Spleen (tissue), 11 donors: ENCODE data around the gene ZNF701. TPM values are rescaled to one million over a fixed set of nuclear protein-coding genes. Genes with fewer than 3 reads are reported as not detected.
A peak's percentile ranks its signal among the peaks of the same experiment; 100 is the strongest.
"Not testable (repeated sequence)": the region's sequence is repeated elsewhere in the genome, so short reads cannot be mapped to it uniquely, and the experiment has no call there.

Experiments used
- DNase-seq: peaks from one replicate; pipeline ENCODE4 v3.0.0-alpha.2; 2020
- H3K27ac ChIP-seq, 8 donors: fragments of 200-600 bp; sonication (generic) in 7 of 8; 1 replicate in 4 of 8; 2 replicates in 4 of 8; pipeline versions ENCODE4 v1.5.0 to v1.8.0; 2016 to 2021; ENCODE audit warnings: inconsistent platforms in 4 of 8, mild to moderate bottlenecking in 4 of 8, moderate library complexity in 1 of 8
- H3K27me3 ChIP-seq, 7 donors: fragments of 200-600 bp; sonication (generic) in 6 of 7; replicated peaks in 1 of 7; 1 replicate in 4 of 7; 2 replicates in 3 of 7; pipeline versions ENCODE4 v1.5.0 to v1.8.0; 2016 to 2021; ENCODE audit warnings: inconsistent platforms in 3 of 7, mild to moderate bottlenecking in 1 of 7
- H3K36me3 ChIP-seq, 6 donors: fragments of 200-600 bp; sonication (generic) in 5 of 6; 1 replicate in 4 of 6; 2 replicates in 2 of 6; pipeline versions ENCODE4 v1.5.0 to v1.8.0; 2016 to 2021; ENCODE audit warnings: inconsistent platforms in 2 of 6
- H3K4me1 ChIP-seq, 6 donors: fragments of 200-600 bp; sonication (generic) in 5 of 6; 1 replicate in 3 of 6; 2 replicates in 3 of 6; pipeline versions ENCODE4 v1.5.0 to v1.8.0; 2016 to 2021; ENCODE audit warnings: inconsistent platforms in 3 of 6
- H3K4me3 ChIP-seq, 8 donors: fragments of 200-600 bp; sonication (generic) in 7 of 8; 1 replicate in 4 of 8; 2 replicates in 4 of 8; pipeline versions ENCODE4 v1.5.0 to v1.8.0; 2016 to 2021; ENCODE audit warnings: inconsistent platforms in 4 of 8, mild to moderate bottlenecking in 4 of 8, moderate library complexity in 2 of 8
- H3K9me3 ChIP-seq, 8 donors: fragments of 200-600 bp; sonication (generic) in 7 of 8; 1 replicate in 4 of 8; 2 replicates in 4 of 8; pipeline versions ENCODE4 v1.5.0 to v1.8.0; 2016 to 2021; ENCODE audit warnings: inconsistent platforms in 4 of 8
- POLR2A ChIP-seq, 3 donors: fragments of 450-650 bp; IDR thresholded peaks; one replicate each; pipeline ENCODE4 v1.5.1; 2017; ENCODE audit warnings: antibody characterized with exemption in 3 of 3, mild to moderate bottlenecking in 1 of 3
- POLR2AphosphoS5 ChIP-seq, 3 donors: sonication (generic); formaldehyde crosslinking; IDR thresholded peaks; one replicate each; pipeline ENCODE4 v1.5.1; 2017; ENCODE audit warnings: antibody characterized with exemption in 3 of 3
- WGBS, 5 donors: extraction: QIAGEN DNeasy Blood & Tissue Kit in 3 of 5; methylation state at CpG; one replicate each; pipeline versions ENCODE4 v1.1.5 to v1.1.7; 2013 to 2018; 5-methylcytosine and 5-hydroxymethylcytosine counted together
- intact Hi-C: fragments of 100-400 bp; cut with DNase I; formaldehyde crosslinking; loops from one replicate; pipeline ENCODE4 v1.15.0; 2023; ENCODE audit warnings: low total_unique reads
- polyA plus RNA-seq, 3 donors: library from polyadenylated mRNA; stranded (reverse); fragments of 200-250 nt; gene quantifications; one replicate each; pipeline ENCODE4 v1.2.1, GENCODE V29; 2013
- total RNA-seq, 7 donors: library from RNA; depleted of rRNA in 3 of 7; stranded (reverse); fragments of >200 nt in 3 of 7; fragmentation: NEBNext Ultra II Directional in 4 of 7; extraction: Animal tissue kit (Norgen Biotek cat#: 25700) in 4 of 7; gene quantifications; one replicate each; pipeline versions ENCODE4 v1.1.0 to v1.2.1, GENCODE V29; 2016 to 2021
- TF ChIP-seq, protein P1 (sequence below), 11 experiments: fragments of 200-600 bp in 7 of 11; fragments of 450-650 bp in 4 of 11; sonication (generic) in 4 of 11; IDR thresholded peaks in 8 of 11; conservative IDR thresholded peaks in 3 of 11; 1 replicate in 7 of 11; 2 replicates in 4 of 11; pipeline versions ENCODE4 v1.4.0 to v1.8.0; 2016 to 2021; ENCODE audit warnings: antibody characterized with exemption in 11 of 11, inconsistent platforms in 4 of 11, mild to moderate bottlenecking in 1 of 11
- donor health status: healthy with polysubstance abuse.
- donor health status: DM: no; HTN: no; CAD: no; lungs with moderate emphysema.
- donor health status: DM: no; HTN: no; CAD: no.
- donor health status: Bipolar disorder and iron deficiency.
- donor health status: healthy.
- donor health status: DM: no; HTN: no; CAD: no.
- donor health status: DM: yes; HTN: yes; CAD: no.

Gene ZNF701
- total and polyA plus RNA-seq, 10 donors: 5.0 to 28.2 (median 20.0) TPM

DNA sequence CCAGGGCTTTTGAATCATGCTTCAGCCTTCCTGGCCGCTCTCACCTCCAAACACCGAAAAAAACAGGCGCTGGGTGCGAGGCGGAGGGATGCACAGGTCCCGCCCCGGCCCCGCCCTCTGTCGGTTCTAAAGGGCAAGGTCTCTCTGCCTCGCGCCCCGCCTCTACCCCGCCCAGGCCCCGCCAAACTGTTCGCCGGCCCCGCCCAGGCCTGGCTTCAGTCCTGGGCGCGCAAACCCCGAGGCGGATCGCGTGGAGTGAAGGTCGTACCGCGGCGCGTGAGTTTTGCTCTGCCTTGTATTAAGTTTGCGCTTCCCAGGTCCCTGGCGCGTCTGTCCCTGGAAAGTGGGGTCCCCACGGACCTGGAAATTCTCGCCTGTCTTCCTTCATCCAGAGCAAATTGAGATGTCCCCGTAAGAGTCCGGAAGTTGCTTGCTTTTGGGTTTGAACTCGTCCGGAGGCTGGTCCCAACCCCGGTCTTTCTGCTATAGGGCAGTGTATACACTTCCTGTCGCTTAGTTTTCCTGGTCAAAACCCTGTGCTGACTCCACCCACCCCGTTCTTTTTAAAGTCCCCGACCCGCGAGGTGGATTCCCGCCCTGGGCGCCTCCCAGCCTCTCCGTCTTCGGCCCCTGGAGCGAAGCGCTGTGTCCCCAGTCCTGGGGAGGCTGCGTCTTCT, 34.2 kb upstream of the ZNF701 start:
- DNase-seq: peak; percentile 98
- intact Hi-C loops: no loop called here
- TF ChIP-seq, protein P1, sequence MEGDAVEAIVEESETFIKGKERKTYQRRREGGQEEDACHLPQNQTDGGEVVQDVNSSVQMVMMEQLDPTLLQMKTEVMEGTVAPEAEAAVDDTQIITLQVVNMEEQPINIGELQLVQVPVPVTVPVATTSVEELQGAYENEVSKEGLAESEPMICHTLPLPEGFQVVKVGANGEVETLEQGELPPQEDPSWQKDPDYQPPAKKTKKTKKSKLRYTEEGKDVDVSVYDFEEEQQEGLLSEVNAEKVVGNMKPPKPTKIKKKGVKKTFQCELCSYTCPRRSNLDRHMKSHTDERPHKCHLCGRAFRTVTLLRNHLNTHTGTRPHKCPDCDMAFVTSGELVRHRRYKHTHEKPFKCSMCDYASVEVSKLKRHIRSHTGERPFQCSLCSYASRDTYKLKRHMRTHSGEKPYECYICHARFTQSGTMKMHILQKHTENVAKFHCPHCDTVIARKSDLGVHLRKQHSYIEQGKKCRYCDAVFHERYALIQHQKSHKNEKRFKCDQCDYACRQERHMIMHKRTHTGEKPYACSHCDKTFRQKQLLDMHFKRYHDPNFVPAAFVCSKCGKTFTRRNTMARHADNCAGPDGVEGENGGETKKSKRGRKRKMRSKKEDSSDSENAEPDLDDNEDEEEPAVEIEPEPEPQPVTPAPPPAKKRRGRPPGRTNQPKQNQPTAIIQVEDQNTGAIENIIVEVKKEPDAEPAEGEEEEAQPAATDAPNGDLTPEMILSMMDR (IDR thresholded peaks at IDR 0.05 in 8 of 11, conservative IDR thresholded peaks at IDR 0.05 in 3 of 11): peak in 9 of 11 experiments; percentile 4 to 70 (median 54)
- TF ChIP-seq POLR2AphosphoS5 (IDR thresholded peaks at IDR 0.05): peak; percentile 75 to 83 (median 80)
- peak in 1 of 3 donors; percentile 33 for TF ChIP-seq POLR2A (IDR thresholded peaks at IDR 0.05)
- H3K27me3 ChIP-seq: no peaks in the 10 kb centered on the region
- H3K9me3 ChIP-seq: peaks cover 0 to 37% (median 14%) of the 10 kb centered on the region in 8 donors
- H3K36me3 ChIP-seq: peaks cover 0 to 36% (median 8%) of the 10 kb centered on the region in 6 donors
- peaks cover 0 to 39% (median 25%) of the 10 kb centered on the region in 6 donors for H3K4me1 ChIP-seq
- H3K4me3 ChIP-seq: peak overlapping the region; percentile 45 to 79 (median 58)
- peak overlapping the region; percentile 73 to 90 (median 86) for H3K27ac ChIP-seq
- WGBS, 5 donors: 1 to 8% (median 2%) methylated on average over 28 to 50 of the region's 50 CpGs

DNA sequence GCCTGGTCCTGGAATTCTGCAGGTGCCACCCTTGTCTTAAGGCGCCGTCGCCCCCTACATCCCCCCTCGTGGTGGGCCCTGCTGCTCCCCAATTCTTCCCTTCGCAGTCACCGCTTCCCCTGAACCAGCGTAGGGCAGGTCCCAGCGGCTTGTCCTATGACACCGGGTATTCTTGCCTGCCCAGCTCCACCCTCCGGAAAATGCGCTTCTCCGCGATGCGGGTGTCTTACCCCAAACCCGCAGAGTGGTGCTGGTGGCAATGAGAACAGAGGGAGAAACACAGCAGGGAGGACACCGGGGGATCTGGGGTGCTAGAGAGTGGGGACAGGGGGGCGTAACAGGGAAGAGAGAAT, 33.7 kb upstream of the ZNF701 start:
- DNase-seq: peak; percentile 80
- WGBS, 5 donors: 4 to 8% (median 6%) methylated on average over 16 to 17 of the region's 17 CpGs
- Histone ChIP-seq H3K4me3 (peak overlapping the region; percentile 45 to 79 (median 58)), H3K27me3 (no peaks in the 10 kb centered on the region), H3K36me3 (peaks cover 0 to 41% (median 8%) of the 10 kb centered on the region in 6 donors), H3K4me1 (peaks cover 0 to 39% (median 25%) of the 10 kb centered on the region in 6 donors), H3K9me3 (peaks cover 0 to 42% (median 19%) of the 10 kb centered on the region in 8 donors), H3K27ac (peak overlapping the region; percentile 73 to 90 (median 86))
- intact Hi-C loops: no loop called here
- no peak for TF ChIP-seq POLR2A (IDR thresholded peaks at IDR 0.05)
- TF ChIP-seq, protein P1 (IDR thresholded peaks at IDR 0.05 in 8 of 11, conservative IDR thresholded peaks at IDR 0.05 in 3 of 11): no peak
- no peak for TF ChIP-seq POLR2AphosphoS5 (IDR thresholded peaks at IDR 0.05)

DNA sequence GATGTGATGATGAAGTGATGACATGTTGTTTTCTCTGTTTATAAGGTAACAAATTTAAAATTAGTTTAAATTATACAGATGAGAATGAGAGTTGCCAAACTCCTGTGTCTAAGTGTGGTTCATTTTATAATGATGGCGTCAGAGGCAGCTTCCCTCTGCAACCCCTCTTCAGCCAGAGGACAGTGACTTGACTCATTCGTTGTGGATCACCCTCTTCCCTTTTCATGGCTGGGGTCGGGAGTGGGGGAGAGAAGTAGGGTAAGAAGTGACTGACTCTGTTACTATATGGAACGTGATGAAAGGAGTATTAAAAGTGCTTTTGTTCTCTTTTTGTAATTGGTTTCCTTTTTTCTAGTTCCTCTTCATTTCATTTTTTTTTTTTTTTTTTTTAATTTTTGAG, 31.3 kb upstream of the ZNF701 start:
- peaks cover 0 to 66% (median 24%) of the 10 kb centered on the region in 8 donors for H3K9me3 ChIP-seq
- H3K27ac ChIP-seq, H3K27me3 ChIP-seq, H3K4me3 ChIP-seq, DNase-seq, intact Hi-C loops: not testable (repeated sequence)
- WGBS, 5 donors: 32 to 71% (median 45%) methylated on average over 4 of the region's 4 CpGs
- peaks cover 0 to 53% (median 13%) of the 10 kb centered on the region in 6 donors for H3K36me3 ChIP-seq
- peaks cover 0 to 45% (median 28%) of the 10 kb centered on the region in 6 donors for H3K4me1 ChIP-seq

DNA sequence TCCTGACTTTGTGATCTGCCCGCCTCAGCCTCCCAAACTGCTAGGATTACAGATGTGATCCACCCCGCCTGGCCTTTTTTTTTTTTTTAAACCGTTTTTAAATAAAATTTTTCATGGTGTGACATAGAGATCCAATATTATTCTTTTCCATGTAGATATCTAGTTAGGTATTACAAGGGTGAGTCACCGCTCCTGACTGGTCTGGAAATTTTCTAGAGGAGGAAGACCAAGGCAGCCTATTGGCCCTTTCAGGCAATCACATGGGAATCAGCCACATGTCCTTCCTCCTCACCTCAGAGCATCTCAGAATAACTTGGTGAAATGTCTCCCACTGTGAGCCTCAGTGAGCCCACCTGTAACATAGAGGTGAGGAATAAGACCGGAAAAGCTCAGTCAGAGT, 28.9 kb upstream of the ZNF701 start:
- peaks cover 6 to 68% (median 36%) of the 10 kb centered on the region in 6 donors for H3K36me3 ChIP-seq
- intact Hi-C loops, DNase-seq, H3K27me3 ChIP-seq, H3K4me3 ChIP-seq, H3K27ac ChIP-seq: not testable (repeated sequence)
- 94 to 97% (median 97%) methylated on average over 5 of the region's 5 CpGs for WGBS, 5 donors
- peaks cover 0 to 89% (median 47%) of the 10 kb centered on the region in 8 donors for H3K9me3 ChIP-seq
- H3K4me1 ChIP-seq: peaks cover 0 to 23% (median 14%) of the 10 kb centered on the region in 6 donors

DNA sequence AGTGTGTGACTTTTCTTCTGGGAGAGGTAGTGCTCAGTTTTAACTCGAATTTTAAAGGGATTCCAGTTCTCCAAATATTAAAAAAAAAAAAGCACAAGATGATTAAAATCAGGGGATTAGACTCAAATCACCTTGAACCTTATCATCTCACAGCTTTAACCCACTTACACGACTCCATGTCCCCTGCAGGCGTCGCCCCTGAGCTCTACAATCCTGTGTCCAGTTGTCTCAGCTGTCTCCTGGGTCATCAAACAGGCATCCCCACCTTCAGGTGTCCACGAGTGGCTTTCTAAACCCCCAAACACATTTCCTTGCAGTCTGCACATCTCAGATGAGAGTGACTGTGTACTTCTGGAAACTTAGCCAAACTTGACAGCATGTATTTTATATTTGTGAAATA, 28.5 kb upstream of the ZNF701 start:
- 91 to 97% (median 92%) methylated on average over 5 of the region's 5 CpGs for WGBS, 5 donors
- intact Hi-C loops: no loop called here

DNA sequence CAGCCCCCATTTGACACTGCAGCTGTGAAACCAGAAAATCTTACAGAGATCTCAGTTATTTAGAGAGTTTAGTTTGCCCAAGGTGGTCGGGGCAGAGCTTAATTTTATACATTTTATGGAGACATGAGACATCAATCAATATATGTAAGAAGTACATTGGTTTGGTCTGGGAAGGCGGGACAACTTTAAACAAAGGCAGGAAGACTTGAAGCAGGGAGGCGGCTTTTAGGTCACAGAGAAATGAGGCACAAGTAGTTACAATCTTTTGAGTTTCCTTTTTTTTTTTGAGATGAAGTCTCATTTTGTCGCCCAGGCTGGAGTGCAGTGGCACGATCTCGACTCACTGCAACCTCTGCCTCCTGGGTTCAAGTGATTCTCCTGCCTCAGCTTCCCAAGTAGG, 27.5 kb upstream of the ZNF701 start:
- H3K9me3 ChIP-seq: peaks cover 0 to 97% (median 60%) of the 10 kb centered on the region in 8 donors
- H3K4me1 ChIP-seq: peaks cover 0 to 11% (median 5%) of the 10 kb centered on the region in 6 donors
- peak overlapping the region in 2 of 8 donors; percentile 18 to 46 for H3K27ac ChIP-seq
- peaks cover 8 to 81% (median 49%) of the 10 kb centered on the region in 6 donors for H3K36me3 ChIP-seq
- DNase-seq, intact Hi-C loops, H3K4me3 ChIP-seq, H3K27me3 ChIP-seq: not testable (repeated sequence)
- 67 to 84% (median 76%) methylated on average over 6 of the region's 6 CpGs for WGBS, 5 donors

More for the DNA sequence above, 28.5 kb upstream of the ZNF701 start:
- H3K4me3 ChIP-seq: no peak overlapping the region
- TF ChIP-seq POLR2A (IDR thresholded peaks at IDR 0.05): no peak
- no peak for TF ChIP-seq POLR2AphosphoS5 (IDR thresholded peaks at IDR 0.05)
- TF ChIP-seq, protein P1 (IDR thresholded peaks at IDR 0.05 in 8 of 11, conservative IDR thresholded peaks at IDR 0.05 in 3 of 11): no peak
- peaks cover 0 to 94% (median 51%) of the 10 kb centered on the region in 8 donors for H3K9me3 ChIP-seq
- no peaks in the 10 kb centered on the region for H3K27me3 ChIP-seq
- H3K4me1 ChIP-seq: peaks cover 0 to 19% (median 12%) of the 10 kb centered on the region in 6 donors
- no peak overlapping the region for H3K27ac ChIP-seq
- peaks cover 6 to 72% (median 40%) of the 10 kb centered on the region in 6 donors for H3K36me3 ChIP-seq
- DNase-seq: no peak
